Neural cell (in vitro differentiated cells): ENCODE data around the gene CCR3. TPM values are rescaled to one million over a fixed set of nuclear protein-coding genes. Genes with fewer than 3 reads are reported as not detected.

ENCODE experiments used
- polyA plus RNA-seq: library from polyadenylated mRNA; depleted of rRNA; stranded (reverse); fragments of >200 nt; gene quantifications from 2 replicates; pipeline ENCODE4 v1.2.3, GENCODE V29; 2014

Gene CCR3
- polyA plus RNA-seq, 1 donor from 2014 or later: not detected

Other genes starting within 250 kb of the CCR3 start
- gene FYCO1, start 246.6 kb upstream of the CCR3 start, polyA plus RNA-seq: 0.12 TPM in 1 of 2 replicates, not detected in the other
- not detected in 2 replicates for gene XCR1, start 215.0 kb upstream of the CCR3 start, polyA plus RNA-seq
- gene CCR1, start 34.1 kb upstream of the CCR3 start, polyA plus RNA-seq: not detected in 2 replicates
- gene CCR2, start 111.7 kb downstream of the CCR3 start, polyA plus RNA-seq: not detected in 2 replicates
- gene CCR5, start 128.5 kb downstream of the CCR3 start, polyA plus RNA-seq: not detected in 2 replicates
- gene CCRL2, start 164.8 kb downstream of the CCR3 start, polyA plus RNA-seq: not detected in 2 replicates
- gene LTF, start 222.4 kb downstream of the CCR3 start, polyA plus RNA-seq: not detected in 2 replicates